Adrenal gland (tissue), 12 donors: ENCODE results near the gene TMEM120B. TPM values are rescaled to one million over a fixed set of nuclear protein-coding genes. Genes with fewer than 3 reads are reported as not detected.
"Not testable (repeated sequence)": the region's sequence is repeated elsewhere in the genome, so short reads cannot be mapped to it uniquely, and the experiment has no call there.

Experiments used
- DNase-seq, 7 donors: peaks; one replicate each; pipeline ENCODE4 v3.0.0-alpha.2; 2019 to 2020
- H3K27ac ChIP-seq, 5 donors: fragments of 200-600 bp; sonication (generic) in 4 of 5; 1 replicate in 3 of 5; 2 replicates in 2 of 5; pipeline versions ENCODE4 v1.5.1 to v1.8.0; 2016 to 2020; ENCODE audit warnings: mild to moderate bottlenecking in 1 of 5
- H3K27me3 ChIP-seq: fragments of 200-600 bp; 2 replicates; pipeline ENCODE4 v1.8.0; 2021
- H3K36me3 ChIP-seq, 2 donors: fragments of 200-600 bp; replicated peaks in 1 of 2; 1 replicate in 1 of 2; 2 replicates in 1 of 2; pipeline versions ENCODE4 v1.5.1 to v1.8.0; 2018 to 2022
- H3K4me1 ChIP-seq, 2 donors: fragments of 200-600 bp; replicated peaks in 1 of 2; 1 replicate in 1 of 2; 2 replicates in 1 of 2; pipeline versions ENCODE4 v1.5.1 to v1.8.0; 2018 to 2021
- H3K4me3 ChIP-seq, 4 donors: fragments of 200-600 bp; sonication (generic) in 3 of 4; one replicate each; pipeline ENCODE4 v1.5.1; 2016 to 2018
- H3K9me3 ChIP-seq, 3 donors: fragments of 200-600 bp; sonication (generic) in 1 of 3; replicated peaks in 1 of 3; 1 replicate in 2 of 3; 2 replicates in 1 of 3; pipeline versions ENCODE4 v1.5.1 to v1.8.0; 2016 to 2021
- POLR2A ChIP-seq, 2 donors: fragments of 450-650 bp; IDR thresholded peaks; one replicate each; pipeline ENCODE4 v1.6.1; 2017; ENCODE audit warnings: antibody characterized with exemption in 2 of 2, mild to moderate bottlenecking in 2 of 2, moderate library complexity in 1 of 2
- WGBS, 4 donors: extraction: QIAGEN DNeasy Blood & Tissue Kit in 2 of 4; methylation state at CpG; one replicate each; pipeline versions ENCODE4 v1.1.5 to v1.1.7; 2013 to 2017; 5-methylcytosine and 5-hydroxymethylcytosine counted together
- intact Hi-C, 2 donors: fragments of 100-400 bp; cut with DNase I; formaldehyde crosslinking; loops; one replicate each; pipeline versions ENCODE4 v1.14.1 to v1.15.0; 2022 to 2023
- polyA plus RNA-seq, 3 donors: library from polyadenylated mRNA; stranded (reverse); fragments of 200-250 nt in 2 of 3; fragments of 350-450 nt in 1 of 3; fragmentation: Illumina TruSeq in 1 of 3; extraction: RNeasy Lipid Tissue Mini Kit (QIAGEN cat#74804) in 1 of 3; gene quantifications; one replicate each; pipeline ENCODE4 v1.2.3, GENCODE V29; 2013 to 2014
- total RNA-seq, 9 donors: library from RNA; depleted of rRNA in 4 of 9; stranded (reverse); fragments of >200 nt in 4 of 9; fragments of 120-200 nt in 1 of 9; fragmentation: NEBNext Ultra II Directional in 1 of 9; extraction: Animal tissue kit (Norgen Biotek cat#: 25700) in 1 of 9; gene quantifications; one replicate each; pipeline versions ENCODE4 v1.1.0 to v1.2.4, GENCODE V29; 2013 to 2023
- TF ChIP-seq, protein P1 (sequence below), 6 experiments: fragments of 450-650 bp in 4 of 6; fragments of 200-600 bp in 2 of 6; sonication (generic) in 1 of 6; IDR thresholded peaks; 1 replicate in 5 of 6; 2 replicates in 1 of 6; pipeline versions ENCODE4 v1.5.1 to v1.8.0; 2016 to 2021; ENCODE audit warnings: antibody characterized with exemption in 6 of 6, mild to moderate bottlenecking in 2 of 6, moderate library complexity in 1 of 6
- donor health status: healthy with polysubstance abuse.
- donor health status: Bipolar disorder and iron deficiency.
- donor health status: DM: yes; HTN: yes; CAD: no.
- donor health status: DM: no; HTN: no; CAD: no.
- donor health status: DM: no; HTN: no; CAD: no.
- donor health status: DM: yes; HTN: yes; CAD: no.

TMEM120B gene
- total and polyA plus RNA-seq, 12 donors, result 4.6 to 19.7 (median 8.7) TPM

- peak overlapping the region; percentile 54 to 98 (median 74) for H3K4me3 ChIP-seq
- WGBS, 4 donors, result 58 to 64% (median 63%) methylated on average over 22 to 24 of the region's 24 CpGs
- H3K9me3 ChIP-seq, result no peaks in the 10 kb centered on the region
Measured at GRCh38 chr12:121711361-121712189, 977 bp upstream of the TMEM120B start.

GRCh38 chr12:121712190-121712460 lies 427 bp upstream of the TMEM120B start:
- Histone ChIP-seq H3K9me3 (no peaks in the 10 kb centered on the region), H3K4me1 (peaks cover 11 to 29% of the 10 kb centered on the region in 2 donors), H3K36me3 (no peaks in the 10 kb centered on the region), H3K27me3 (no peaks in the 10 kb centered on the region), H3K4me3 (peak overlapping the region; percentile 54 to 98 (median 74)), H3K27ac (peak overlapping the region; percentile 56 to 97 (median 81))
- DNase-seq, result peak; percentile 40 to 75 (median 48)
- WGBS, 4 donors, result 0% methylated on average over 4 to 16 of the region's 16 CpGs
- TF ChIP-seq, protein P1, sequence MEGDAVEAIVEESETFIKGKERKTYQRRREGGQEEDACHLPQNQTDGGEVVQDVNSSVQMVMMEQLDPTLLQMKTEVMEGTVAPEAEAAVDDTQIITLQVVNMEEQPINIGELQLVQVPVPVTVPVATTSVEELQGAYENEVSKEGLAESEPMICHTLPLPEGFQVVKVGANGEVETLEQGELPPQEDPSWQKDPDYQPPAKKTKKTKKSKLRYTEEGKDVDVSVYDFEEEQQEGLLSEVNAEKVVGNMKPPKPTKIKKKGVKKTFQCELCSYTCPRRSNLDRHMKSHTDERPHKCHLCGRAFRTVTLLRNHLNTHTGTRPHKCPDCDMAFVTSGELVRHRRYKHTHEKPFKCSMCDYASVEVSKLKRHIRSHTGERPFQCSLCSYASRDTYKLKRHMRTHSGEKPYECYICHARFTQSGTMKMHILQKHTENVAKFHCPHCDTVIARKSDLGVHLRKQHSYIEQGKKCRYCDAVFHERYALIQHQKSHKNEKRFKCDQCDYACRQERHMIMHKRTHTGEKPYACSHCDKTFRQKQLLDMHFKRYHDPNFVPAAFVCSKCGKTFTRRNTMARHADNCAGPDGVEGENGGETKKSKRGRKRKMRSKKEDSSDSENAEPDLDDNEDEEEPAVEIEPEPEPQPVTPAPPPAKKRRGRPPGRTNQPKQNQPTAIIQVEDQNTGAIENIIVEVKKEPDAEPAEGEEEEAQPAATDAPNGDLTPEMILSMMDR (IDR thresholded peaks at IDR 0.05), result no peak
- TF ChIP-seq POLR2A (IDR thresholded peaks at IDR 0.05), result no peak
- intact Hi-C loops, result no loop called here

More at GRCh38 chr12:121711361-121712189, 977 bp upstream of the TMEM120B start:
- H3K36me3 ChIP-seq, result no peaks in the 10 kb centered on the region
- peaks cover 11 to 24% of the 10 kb centered on the region in 2 donors for H3K4me1 ChIP-seq
- TF ChIP-seq, protein P1 (IDR thresholded peaks at IDR 0.05), result no peak
- no peak for TF ChIP-seq POLR2A (IDR thresholded peaks at IDR 0.05)
- intact Hi-C loops, result no loop called here
- H3K27ac ChIP-seq, result peak overlapping the region; percentile 56 to 97 (median 81)
- H3K27me3 ChIP-seq, result no peaks in the 10 kb centered on the region
- DNase-seq, result peak in 1 of 7 donors; percentile 28

DNA sequence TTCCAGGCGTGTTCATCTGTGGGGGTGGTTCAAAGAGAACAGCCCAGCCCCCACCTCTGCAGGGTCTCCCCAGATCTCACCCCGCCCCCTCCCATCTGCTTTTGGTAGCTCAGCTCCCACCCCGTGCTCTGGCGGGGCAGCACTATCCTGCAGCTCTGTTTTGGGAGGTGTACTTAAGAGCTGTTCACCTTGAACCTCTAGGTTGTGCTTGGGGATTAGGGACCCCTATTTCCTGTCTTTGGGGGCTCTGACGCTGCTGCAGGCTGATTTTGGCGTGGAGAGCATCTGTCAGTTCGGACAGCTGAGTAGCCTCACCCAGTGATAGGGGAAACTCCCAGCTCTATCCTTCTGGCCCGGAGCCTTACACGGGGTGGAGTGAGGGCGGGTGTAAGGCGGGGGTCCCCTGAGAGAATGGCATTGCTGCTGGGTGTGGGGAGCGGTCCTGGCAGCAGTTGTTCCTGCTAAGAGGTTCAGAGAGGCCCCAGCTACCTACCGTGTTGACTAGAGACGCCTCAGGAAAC lies 765 bp downstream of the TMEM120B start:
- no peaks in the 10 kb centered on the region for H3K9me3 ChIP-seq
- peak in 6 of 7 donors; percentile 32 to 62 (median 43) for DNase-seq

GRCh38 chr12:121713793-121714192 lies 1.2 kb downstream of the TMEM120B start:
- TF ChIP-seq POLR2A (IDR thresholded peaks at IDR 0.05), result no peak
- TF ChIP-seq, protein P1 (IDR thresholded peaks at IDR 0.05), result no peak
- Histone ChIP-seq H3K27ac (peak overlapping the region; percentile 1 to 97 (median 81)), H3K27me3 (no peaks in the 10 kb centered on the region), H3K4me3 (peak overlapping the region in 2 of 4 donors; percentile 54 to 98), H3K36me3 (no peaks in the 10 kb centered on the region), H3K9me3 (no peaks in the 10 kb centered on the region), H3K4me1 (peaks cover 11 to 33% of the 10 kb centered on the region in 2 donors)
- WGBS, 4 donors, result 41 to 63% (median 50%) methylated on average over 3 to 6 of the region's 6 CpGs
- DNase-seq, result no peak
- intact Hi-C loops, result no loop called here

More for the DNA sequence above, 765 bp downstream of the TMEM120B start:
- 0 to 31% (median 16%) methylated on average over 1 to 14 of the region's 14 CpGs for WGBS, 4 donors
- Histone ChIP-seq H3K36me3 (no peaks in the 10 kb centered on the region), H3K27ac (peak overlapping the region; percentile 1 to 97 (median 81)), H3K27me3 (no peaks in the 10 kb centered on the region), H3K4me3 (peak overlapping the region in 3 of 4 donors; percentile 44 to 98 (median 54)), H3K4me1 (peaks cover 11 to 33% of the 10 kb centered on the region in 2 donors)
- intact Hi-C loops, result no loop called here
- TF ChIP-seq, protein P1 (IDR thresholded peaks at IDR 0.05), result no peak
- TF ChIP-seq POLR2A (IDR thresholded peaks at IDR 0.05), result no peak

GRCh38 chr12:121715055-121715454 lies 2.5 kb downstream of the TMEM120B start:
- H3K27me3 ChIP-seq, H3K9me3 ChIP-seq, intact Hi-C loops, H3K36me3 ChIP-seq, DNase-seq, H3K4me3 ChIP-seq: not testable (repeated sequence)
- Histone ChIP-seq H3K27ac (peak overlapping the region in 1 of 5 donors; percentile 53), H3K4me1 (peaks cover 11 to 33% of the 10 kb centered on the region in 2 donors)
- 90 to 100% (median 95%) methylated on average over 7 of the region's 7 CpGs for WGBS, 4 donors
